Activated naive CD4-positive, alpha-beta T cell treated with anti-CD3 and anti-CD28 coated beads, Interleukin-2, amount 50 U/mL, for 24 hours (primary cell): ENCODE measurements around the gene PRH1.

ENCODE experiments used
- H3K27ac Mint-ChIP-seq: one replicate; pipeline ENCODE4 v1.8.0; 2021; ENCODE audit warnings: mild to moderate bottlenecking, mixed read lengths
- H3K27me3 Mint-ChIP-seq: one replicate; pipeline ENCODE4 v1.8.0; 2021; ENCODE audit warnings: mixed read lengths
- H3K36me3 Mint-ChIP-seq: one replicate; pipeline ENCODE4 v1.8.0; 2021; ENCODE audit warnings: mixed read lengths
- H3K4me1 Mint-ChIP-seq: one replicate; pipeline ENCODE4 v1.8.0; 2021; ENCODE audit warnings: mixed read lengths
- H3K4me3 Mint-ChIP-seq: one replicate; pipeline ENCODE4 v1.8.0; 2021; ENCODE audit warnings: mild to moderate bottlenecking, mixed read lengths
- H3K9me3 Mint-ChIP-seq: one replicate; pipeline ENCODE4 v1.8.0; 2021; ENCODE audit warnings: mixed read lengths

The PRH1 gene

DNA sequence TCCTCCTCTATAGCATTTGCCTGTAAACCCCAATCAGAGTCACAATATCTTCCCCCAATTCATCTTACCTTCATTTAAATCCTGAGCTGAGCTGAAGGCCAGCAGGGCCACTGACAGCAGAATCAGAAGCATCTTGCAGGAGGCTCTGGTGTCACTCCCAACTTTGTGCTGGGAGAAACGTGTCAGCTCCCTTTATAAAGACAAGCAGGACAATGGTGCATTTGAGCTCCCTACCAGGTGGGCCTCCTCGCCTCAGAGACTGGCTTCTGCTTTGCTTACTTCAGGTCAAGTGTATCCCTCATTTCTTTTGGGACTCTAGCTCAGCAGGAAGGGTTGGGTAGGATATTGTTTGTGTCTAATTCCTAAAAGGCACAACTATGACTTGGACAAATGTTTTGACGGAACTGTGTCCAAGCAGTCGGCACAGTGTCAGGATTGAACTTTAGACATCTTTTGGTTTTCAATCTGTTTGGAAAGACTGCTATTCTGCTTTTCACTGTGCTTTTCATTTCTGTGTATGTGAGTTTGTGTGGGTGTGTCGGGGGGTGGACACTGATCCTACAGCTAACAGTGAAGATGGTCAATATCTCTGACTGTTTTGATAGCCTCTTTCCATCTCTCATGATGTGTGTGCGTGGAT is at the start of gene PRH1:
TSS of gene PRH1 (minus strand) at position 170 of the 640 bp plus-strand sequence. CDS start at position 132, 38 bp downstream.
- Mint-ChIP-seq H3K4me1 (no peaks in the 10 kb centered on the region), H3K9me3 (no peaks in the 10 kb centered on the region), H3K27ac (peak within 1 kb of the TSS; percentile 12), H3K36me3 (peaks cover 28% of the 10 kb centered on the region), H3K27me3 (no peaks in the 10 kb centered on the region), H3K4me3 (no peak within 1 kb of the TSS)

DNA sequence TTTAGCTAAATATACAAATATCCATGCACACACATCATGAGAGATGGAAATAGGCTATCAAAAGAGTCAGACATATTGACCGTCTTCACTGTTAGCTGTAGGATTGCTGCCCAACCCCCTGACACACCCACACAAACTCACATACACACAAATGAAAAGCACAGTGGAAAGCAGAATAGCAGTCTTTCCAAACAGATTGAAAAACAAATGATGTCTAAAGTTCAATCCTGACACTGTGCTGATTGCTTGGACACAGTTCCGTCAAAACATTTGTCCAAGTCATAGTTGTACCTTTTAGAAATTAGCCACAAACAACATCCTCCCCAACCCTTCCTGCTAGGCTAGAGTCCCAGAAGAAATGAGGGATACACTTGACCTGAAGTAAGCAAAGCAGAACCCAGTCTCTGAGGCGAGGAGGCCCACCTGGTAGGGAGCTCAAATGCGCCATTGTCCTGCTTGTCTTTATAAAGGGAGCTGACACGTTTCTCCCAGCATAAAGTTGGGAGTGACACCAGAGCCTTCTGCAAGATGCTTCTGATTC is 44.8 kb upstream of the PRH1 start, which contains the start of gene PRH2:
TSS of gene PRH2 (plus strand) at position 491 of the 541 bp plus-strand sequence. CDS start at position 529, 38 bp downstream.
- Mint-ChIP-seq H3K4me1 (no peaks in the 10 kb centered on the region), H3K9me3 (peaks cover 7% of the 10 kb centered on the region), H3K4me3 (no peak within 1 kb of the TSS), H3K27ac (no peak within 1 kb of the TSS), H3K27me3 (no peaks in the 10 kb centered on the region), H3K36me3 (peaks cover 11% of the 10 kb centered on the region)

DNA sequence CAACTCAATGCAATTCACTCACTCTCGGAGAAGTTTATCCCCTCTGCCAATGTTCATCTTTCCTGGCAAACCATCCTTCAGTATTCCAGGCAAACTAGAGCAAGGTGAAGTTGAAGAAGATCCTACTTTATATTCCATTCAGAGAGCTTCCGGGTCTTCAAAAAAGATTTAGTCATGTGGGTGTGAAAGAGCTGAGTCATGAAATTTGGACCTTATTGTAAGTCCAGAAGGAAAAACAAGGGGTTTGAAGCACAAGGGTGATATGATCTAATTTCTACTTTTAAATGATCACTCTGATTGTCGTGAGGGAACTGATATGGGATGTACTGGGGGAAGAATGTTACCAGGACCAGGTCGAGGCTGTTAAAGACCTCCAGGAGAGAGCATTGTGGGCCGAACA is 42.2 kb upstream of the PRH1 start:
- peaks cover 11% of the 10 kb centered on the region for H3K36me3 Mint-ChIP-seq
- no peaks in the 10 kb centered on the region for H3K27me3 Mint-ChIP-seq
- no peak overlapping the region for H3K27ac Mint-ChIP-seq
- no peaks in the 10 kb centered on the region for H3K4me1 Mint-ChIP-seq
- peaks cover 7% of the 10 kb centered on the region for H3K9me3 Mint-ChIP-seq
- H3K4me3 Mint-ChIP-seq: no peak overlapping the region

DNA sequence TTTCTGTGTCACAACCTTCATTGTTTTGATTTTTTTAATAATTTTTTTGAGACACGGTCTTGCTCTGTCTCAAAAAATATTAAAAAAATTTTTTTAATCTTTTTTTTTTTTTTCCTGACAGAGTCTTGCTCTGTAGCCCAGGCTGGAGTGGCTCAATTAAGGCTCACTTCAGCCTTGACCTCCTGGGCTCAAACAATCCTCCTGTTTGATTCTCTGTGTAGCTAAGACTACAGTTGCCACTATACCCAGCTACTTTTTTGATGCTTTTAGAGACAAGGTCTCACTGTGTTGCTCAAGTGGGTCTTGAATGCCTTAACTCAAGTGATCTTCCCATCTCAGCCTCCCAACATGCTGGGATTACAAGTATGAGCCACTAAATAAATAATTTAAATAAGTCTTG is 35.8 kb upstream of the PRH1 start:
- no peaks in the 10 kb centered on the region for H3K27me3 Mint-ChIP-seq
- H3K4me1 Mint-ChIP-seq: no peaks in the 10 kb centered on the region
- H3K27ac Mint-ChIP-seq: no peak overlapping the region
- H3K9me3 Mint-ChIP-seq: peaks cover 4% of the 10 kb centered on the region
- H3K36me3 Mint-ChIP-seq: peaks cover 9% of the 10 kb centered on the region
- H3K4me3 Mint-ChIP-seq: no peak overlapping the region

DNA sequence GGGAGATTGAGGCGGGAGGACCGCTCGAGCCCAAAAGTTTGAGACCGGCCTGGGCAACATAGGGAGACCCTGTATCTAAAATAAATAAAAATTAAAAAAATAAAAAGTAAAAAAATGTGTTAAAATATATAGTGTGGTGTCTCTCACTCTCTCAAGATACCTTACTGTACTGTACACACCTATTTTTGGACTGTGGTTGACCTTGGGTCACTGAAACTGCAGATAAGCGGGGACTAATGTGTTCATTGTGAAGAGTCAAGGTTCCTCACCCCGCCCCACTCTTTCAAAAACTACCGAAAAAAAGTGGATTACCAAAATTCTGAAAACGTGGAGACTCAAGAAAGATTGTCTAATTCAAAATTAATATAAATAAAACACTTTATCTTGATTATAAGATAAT is 26.3 kb upstream of the PRH1 start:
- H3K4me3 Mint-ChIP-seq: no peak overlapping the region
- no peaks in the 10 kb centered on the region for H3K27me3 Mint-ChIP-seq
- no peak overlapping the region for H3K27ac Mint-ChIP-seq
- peaks cover 5% of the 10 kb centered on the region for H3K9me3 Mint-ChIP-seq
- peaks cover 33% of the 10 kb centered on the region for H3K36me3 Mint-ChIP-seq
- no peaks in the 10 kb centered on the region for H3K4me1 Mint-ChIP-seq

DNA sequence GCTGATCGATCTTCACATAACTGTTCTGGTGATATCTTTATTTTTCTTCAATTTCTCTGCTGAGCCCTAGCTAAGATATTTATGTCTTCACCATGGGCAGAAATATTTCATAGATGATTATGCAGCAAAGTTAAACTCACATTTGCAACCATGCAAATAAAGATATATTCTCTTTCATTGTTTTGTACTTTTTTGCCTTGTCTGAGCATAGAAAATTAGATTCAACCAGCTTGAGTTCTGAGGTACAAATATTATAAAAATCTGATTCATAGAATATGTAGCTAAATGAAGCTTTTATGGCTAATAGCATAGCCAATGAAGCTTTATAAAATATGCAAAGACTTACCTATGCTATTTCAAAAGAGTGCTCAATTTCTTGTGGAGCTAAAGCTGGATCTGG is 25.4 kb upstream of the PRH1 start, which contains the start of gene TAS2R13:
TSS of gene TAS2R13 (minus strand) at position 101 of the 400 bp plus-strand sequence. CDS start 264 bp downstream, outside the sequence.
- Mint-ChIP-seq H3K27ac (no peak within 1 kb of the TSS), H3K36me3 (peaks cover 37% of the 10 kb centered on the region), H3K4me3 (no peak within 1 kb of the TSS), H3K9me3 (peaks cover 11% of the 10 kb centered on the region), H3K4me1 (no peaks in the 10 kb centered on the region), H3K27me3 (no peaks in the 10 kb centered on the region)

DNA sequence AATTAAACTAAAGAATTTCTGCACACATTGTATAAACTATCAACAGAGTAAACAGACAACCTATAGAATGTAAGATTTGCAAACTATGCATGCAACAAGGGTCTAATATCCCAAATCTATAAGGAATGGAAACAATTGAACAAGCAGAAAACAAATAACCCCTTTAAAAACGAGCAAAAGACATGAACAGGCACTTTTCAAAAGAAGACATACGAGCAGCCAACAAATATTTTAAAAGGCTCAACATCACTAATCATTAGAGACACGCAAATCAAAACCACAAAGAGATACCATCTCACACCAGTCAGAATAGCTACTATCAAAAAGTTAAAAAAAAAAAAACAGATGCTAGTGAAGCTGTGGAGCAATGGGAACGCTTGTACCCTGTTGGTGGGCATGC is 20.6 kb upstream of the PRH1 start:
- H3K4me1 Mint-ChIP-seq: no peaks in the 10 kb centered on the region
- peaks cover 49% of the 10 kb centered on the region for H3K36me3 Mint-ChIP-seq
- peaks cover 26% of the 10 kb centered on the region for H3K9me3 Mint-ChIP-seq
- no peaks in the 10 kb centered on the region for H3K27me3 Mint-ChIP-seq
- no peak overlapping the region for H3K27ac Mint-ChIP-seq
- no peak overlapping the region for H3K4me3 Mint-ChIP-seq

DNA sequence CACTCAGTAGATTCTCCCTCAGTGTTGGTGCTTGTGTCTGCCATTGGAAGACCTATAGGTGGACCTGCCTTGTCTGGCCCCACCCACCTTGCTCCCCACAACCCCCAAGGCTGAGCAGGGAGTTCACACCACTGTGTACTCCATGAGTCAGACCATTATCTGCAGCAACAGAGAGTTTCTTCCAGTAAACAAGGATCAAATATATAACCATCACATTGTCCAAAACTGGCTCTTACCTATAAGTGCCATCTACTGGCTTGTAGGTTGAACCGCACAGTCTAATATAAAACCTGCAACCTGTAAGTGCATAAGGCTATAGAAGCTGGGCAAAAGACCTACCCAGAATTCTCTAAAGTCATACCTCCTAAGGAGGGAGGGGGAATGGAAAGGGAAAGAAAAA is 17.4 kb upstream of the PRH1 start:
- Mint-ChIP-seq H3K36me3 (peaks cover 38% of the 10 kb centered on the region), H3K27me3 (no peaks in the 10 kb centered on the region), H3K4me3 (no peak overlapping the region), H3K4me1 (no peaks in the 10 kb centered on the region), H3K9me3 (peaks cover 29% of the 10 kb centered on the region), H3K27ac (no peak overlapping the region)

DNA sequence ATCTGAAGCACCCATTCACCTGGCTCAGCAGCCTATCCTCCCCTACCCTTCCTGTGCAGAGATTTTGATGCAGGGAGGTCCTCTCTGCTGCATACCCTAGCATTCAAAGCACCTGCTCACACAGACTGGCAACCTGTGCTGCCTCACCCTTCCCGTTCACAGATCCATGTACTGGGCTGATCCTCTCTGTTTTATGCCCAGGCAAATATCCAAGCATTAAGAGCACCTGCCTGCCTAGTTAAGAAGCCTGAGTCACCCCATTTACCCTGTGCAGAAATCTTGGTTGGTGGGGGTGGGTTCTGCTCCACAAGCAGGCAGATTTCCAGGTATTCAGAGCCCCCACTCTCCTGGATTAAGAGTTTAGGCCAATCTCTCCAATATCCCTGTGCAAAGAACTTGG is 16.9 kb upstream of the PRH1 start:
- no peaks in the 10 kb centered on the region for H3K27me3 Mint-ChIP-seq
- peaks cover 38% of the 10 kb centered on the region for H3K36me3 Mint-ChIP-seq
- no peak overlapping the region for H3K27ac Mint-ChIP-seq
- H3K9me3 Mint-ChIP-seq: peaks cover 29% of the 10 kb centered on the region
- no peaks in the 10 kb centered on the region for H3K4me1 Mint-ChIP-seq
- no peak overlapping the region for H3K4me3 Mint-ChIP-seq

DNA sequence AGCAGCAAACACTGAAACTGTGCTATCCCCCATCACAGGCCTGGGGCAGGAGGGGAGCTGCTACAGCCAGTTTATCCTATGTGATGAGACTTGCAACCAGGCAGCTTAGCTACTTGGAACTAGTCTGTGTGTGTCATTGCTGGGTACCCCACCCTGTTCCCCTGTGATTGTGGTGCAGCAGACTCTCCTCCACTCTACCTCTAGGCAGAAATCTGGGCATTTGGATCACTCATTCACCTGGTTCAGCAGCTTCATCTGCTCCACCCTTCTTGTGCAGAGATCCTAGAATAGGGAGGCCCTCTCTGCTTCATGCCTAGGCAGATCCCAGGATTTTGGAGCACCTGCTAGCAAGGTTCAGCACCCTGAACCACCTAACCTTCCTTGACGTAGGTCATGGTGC is 16.5 kb upstream of the PRH1 start:
- Mint-ChIP-seq H3K27ac (no peak overlapping the region), H3K36me3 (peaks cover 33% of the 10 kb centered on the region)

DNA sequence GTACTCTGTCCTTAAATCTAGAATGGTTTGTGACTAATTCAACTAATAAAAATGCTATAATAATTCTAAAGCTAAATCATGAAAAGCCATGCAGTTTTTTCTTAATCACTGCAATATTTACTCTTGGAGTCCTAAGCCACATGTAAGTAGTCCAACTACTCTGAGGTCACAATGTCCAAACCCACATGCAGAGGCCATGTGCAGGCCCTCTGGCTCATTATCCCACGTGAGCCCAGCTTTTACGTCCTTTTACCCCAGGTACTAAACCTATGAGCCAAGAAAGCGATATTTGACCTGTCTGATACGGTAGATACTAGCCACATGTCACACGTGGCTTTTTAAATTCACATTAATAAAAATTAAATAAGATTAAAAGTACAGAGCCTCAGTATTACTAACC is 12.8 kb upstream of the PRH1 start:
- Mint-ChIP-seq H3K27me3 (no peaks in the 10 kb centered on the region), H3K4me1 (no peaks in the 10 kb centered on the region), H3K9me3 (peaks cover 8% of the 10 kb centered on the region), H3K4me3 (no peak overlapping the region), H3K36me3 (peaks cover 29% of the 10 kb centered on the region), H3K27ac (no peak overlapping the region)

More for the DNA sequence above, 16.5 kb upstream of the PRH1 start:
- H3K27me3 Mint-ChIP-seq: no peaks in the 10 kb centered on the region
- peaks cover 29% of the 10 kb centered on the region for H3K9me3 Mint-ChIP-seq
- H3K4me1 Mint-ChIP-seq: no peaks in the 10 kb centered on the region
- no peak overlapping the region for H3K4me3 Mint-ChIP-seq

DNA sequence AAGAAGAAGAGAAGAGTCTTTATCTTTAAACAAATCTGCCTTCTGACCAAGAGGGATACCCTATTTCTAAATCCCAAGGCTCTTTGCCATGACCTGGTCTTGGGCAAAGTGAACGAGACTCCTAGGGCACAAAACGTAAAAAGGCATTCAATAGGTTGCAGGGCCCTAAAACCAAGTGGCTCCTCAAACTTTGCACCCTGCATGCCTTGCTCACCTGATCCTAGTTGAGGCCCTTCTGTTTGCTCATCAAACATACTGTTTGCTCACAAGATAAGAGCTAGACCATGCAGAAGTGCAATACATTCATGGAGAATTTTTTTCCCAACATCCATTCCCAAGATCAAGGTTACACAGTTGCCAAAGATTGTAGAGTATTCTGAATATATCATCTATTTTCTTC is 7.9 kb upstream of the PRH1 start:
- no peaks in the 10 kb centered on the region for H3K9me3 Mint-ChIP-seq
- H3K27me3 Mint-ChIP-seq: no peaks in the 10 kb centered on the region
- no peak overlapping the region for H3K27ac Mint-ChIP-seq
- H3K36me3 Mint-ChIP-seq: peaks cover 30% of the 10 kb centered on the region
- H3K4me1 Mint-ChIP-seq: no peaks in the 10 kb centered on the region
- no peak overlapping the region for H3K4me3 Mint-ChIP-seq

DNA sequence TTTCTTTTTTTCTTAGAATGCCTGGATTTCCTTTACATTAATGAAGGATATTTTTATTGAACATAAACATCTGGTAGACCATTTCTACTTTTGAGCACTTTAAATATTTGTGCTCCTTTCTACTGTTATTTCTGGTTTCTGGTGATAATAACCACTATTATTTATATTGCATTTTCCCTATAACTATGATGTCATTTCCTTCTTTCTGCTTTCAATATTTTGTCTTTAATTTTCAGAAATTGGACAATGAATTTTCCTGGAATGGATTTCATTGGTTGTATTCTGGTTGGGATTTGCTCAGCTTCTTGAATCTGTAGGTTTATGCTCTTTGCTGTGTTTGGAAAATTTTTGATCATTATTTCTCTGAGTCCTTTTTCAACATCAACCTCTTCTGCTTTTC is 5.2 kb upstream of the PRH1 start:
- Mint-ChIP-seq H3K27ac (no peak overlapping the region), H3K4me3 (no peak overlapping the region), H3K27me3 (no peaks in the 10 kb centered on the region), H3K4me1 (no peaks in the 10 kb centered on the region), H3K36me3 (peaks cover 24% of the 10 kb centered on the region), H3K9me3 (no peaks in the 10 kb centered on the region)

DNA sequence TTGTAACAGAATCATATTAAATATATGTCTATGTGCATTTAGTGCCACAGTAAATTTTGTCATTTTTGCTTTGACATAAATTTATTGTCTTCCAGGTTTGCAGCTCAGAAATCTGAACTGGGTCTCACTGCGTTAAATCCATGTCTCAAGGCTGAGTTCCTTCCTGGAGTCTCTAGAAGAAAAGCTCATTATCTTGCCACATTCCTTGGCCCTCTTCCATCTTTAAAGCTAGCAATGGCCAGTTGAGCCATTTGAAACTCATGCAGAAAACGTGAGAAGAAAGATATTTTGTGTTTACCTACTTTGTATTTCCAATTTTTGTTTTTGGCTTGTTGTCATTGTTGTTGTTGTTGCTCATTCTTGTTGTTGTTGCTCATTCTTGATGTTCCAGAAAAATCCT is 10.7 kb downstream of the PRH1 start:
- Mint-ChIP-seq H3K4me3 (no peak overlapping the region), H3K9me3 (peaks cover 31% of the 10 kb centered on the region), H3K4me1 (no peaks in the 10 kb centered on the region), H3K27ac (no peak overlapping the region), H3K27me3 (no peaks in the 10 kb centered on the region), H3K36me3 (peaks cover 48% of the 10 kb centered on the region)

DNA sequence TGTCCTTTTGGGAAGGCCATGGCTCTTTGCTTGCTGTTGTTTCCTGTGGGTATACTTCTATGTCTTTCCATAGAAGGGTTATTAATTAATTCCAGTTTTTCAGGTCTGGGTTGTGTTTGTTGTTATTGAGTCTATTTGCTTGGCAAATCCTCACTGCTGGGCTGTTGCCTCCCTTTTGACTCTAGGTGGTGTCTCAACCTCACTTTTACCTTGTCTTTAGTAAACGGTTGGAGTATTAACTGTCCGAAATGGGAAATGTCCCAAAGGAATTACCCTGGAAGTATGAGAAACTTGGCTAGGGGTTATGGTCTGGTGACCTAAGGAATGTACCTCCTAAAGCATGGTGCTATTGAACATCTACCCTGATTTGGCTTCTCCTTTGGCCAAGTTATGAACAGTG is 16.7 kb downstream of the PRH1 start:
- H3K27ac Mint-ChIP-seq: no peak overlapping the region
- H3K9me3 Mint-ChIP-seq: peaks cover 25% of the 10 kb centered on the region
- H3K4me1 Mint-ChIP-seq: no peaks in the 10 kb centered on the region
- peaks cover 69% of the 10 kb centered on the region for H3K36me3 Mint-ChIP-seq
- H3K27me3 Mint-ChIP-seq: no peaks in the 10 kb centered on the region
- H3K4me3 Mint-ChIP-seq: no peak overlapping the region

DNA sequence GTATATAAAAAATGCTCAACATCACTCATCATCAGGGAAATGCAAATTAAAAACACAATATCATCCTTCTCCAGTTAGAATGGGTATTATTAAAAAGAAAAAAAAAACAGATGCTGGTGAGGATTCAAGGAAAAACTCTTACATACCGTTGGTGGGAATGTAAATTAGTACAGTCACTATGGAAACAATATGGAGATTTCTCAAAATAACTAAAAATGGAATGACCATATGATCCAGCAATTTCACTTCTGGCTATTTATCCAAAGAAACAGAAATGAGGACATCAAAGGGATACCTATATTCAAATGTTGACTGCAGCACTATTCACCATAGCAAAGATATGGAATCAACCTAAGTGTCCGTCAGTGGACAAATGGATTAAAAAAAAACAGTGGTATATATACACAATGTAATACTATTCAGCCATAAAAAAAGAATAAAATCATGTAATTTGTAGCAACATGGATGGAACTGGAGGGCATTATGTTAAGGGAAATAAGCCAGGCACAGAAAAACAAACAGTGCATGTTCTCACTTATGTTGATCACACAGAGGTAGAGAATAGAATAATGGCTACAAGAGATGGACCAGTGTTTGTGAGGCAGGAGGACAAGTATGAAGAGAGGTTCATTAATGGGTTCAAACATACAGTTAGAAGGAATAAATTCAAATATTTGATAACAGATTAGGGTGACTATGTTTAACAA is 20.4 kb downstream of the PRH1 start:
- no peak overlapping the region for H3K4me3 Mint-ChIP-seq
- peaks cover 4% of the 10 kb centered on the region for H3K4me1 Mint-ChIP-seq
- H3K9me3 Mint-ChIP-seq: peaks cover 42% of the 10 kb centered on the region
- no peaks in the 10 kb centered on the region for H3K27me3 Mint-ChIP-seq
- H3K36me3 Mint-ChIP-seq: peaks cover 85% of the 10 kb centered on the region
- H3K27ac Mint-ChIP-seq: no peak overlapping the region
